GM19240 (cell line): ENCODE results near the gene SIAH2.

Experiments used
- DNase-seq: peaks from one replicate; pipeline ENCODE4 v3.0.0; 2011; ENCODE audit warnings: low spot score; ENCODE audit not compliant: insufficient read length

SIAH2 gene

DNA sequence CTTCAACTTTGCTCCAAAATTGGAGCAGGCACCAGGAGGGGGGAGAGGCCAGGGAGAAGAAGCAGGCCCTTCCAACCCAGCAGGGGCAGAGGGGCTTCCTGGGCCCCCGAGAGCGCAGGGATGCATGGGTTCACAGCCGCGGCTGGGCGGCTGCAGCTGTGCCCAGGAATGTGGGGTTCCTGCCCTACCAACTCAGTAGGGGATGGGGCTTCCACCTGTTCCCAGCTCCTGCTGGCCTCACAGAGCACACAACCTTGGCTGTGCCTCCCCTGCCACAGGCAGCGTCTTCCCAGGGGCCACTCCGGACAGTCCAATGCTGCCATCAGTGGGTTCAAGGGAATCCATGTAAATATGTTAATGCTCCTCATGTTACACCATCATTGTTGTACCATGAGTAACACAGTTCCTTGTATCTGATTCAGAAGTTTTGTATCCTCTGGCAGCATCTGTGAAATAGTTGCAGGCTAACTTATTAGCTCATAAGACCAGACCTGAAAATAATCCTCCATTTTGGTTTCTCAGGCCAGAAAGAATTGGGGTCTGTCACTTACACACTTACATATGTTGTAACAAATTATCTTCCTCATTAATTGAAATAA, 12.1 kb upstream of the SIAH2 start:
- DNase-seq = no peak

DNA sequence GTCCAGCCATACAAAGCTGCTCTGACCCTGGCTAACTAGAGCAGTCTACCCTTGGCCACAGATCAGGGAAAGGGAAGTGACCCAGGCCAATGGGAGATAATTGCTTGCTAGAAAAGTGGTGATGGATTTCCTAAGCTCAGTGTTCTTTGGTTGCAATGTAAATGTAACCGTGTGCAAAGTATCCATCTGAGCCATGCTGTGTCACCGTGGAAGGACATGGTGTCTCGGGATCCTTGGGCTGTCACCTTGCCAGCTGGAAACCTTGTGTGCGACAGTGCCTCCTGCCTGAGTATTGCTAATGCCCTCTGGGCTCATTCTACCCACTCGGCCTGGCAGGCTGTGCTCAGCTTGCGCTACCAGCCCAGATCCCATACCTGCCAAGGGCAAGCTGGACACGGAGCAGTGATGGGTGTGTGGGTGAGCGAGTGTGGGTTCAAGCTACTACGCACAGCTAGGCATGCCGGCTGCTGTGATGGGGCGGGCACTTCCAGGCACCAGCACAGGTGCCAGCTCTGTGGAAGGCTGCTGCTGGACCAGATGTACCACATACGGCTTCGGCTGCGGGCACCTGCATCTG, 10.7 kb upstream of the SIAH2 start:
- no peak for DNase-seq

DNA sequence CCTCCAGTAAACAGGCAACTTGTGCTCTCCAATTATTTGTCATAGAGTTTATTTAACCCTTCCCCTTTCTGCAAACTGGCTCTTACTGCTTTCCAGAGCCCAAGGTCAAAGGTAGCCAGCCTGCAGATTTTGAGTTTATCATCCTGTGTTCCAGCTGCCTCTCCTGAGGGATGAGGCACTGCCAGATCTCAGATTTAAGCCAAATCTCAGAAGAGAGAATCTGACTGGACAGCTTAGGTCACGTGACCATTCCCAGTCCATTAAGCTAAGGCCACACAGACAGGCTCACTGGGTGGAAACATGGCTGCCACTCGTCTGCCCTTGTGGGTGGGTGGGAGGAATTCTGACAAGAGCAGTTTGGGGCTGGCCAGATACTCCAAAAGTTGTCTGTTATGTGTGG, 8.6 kb upstream of the SIAH2 start:
- DNase-seq = no peak

DNA sequence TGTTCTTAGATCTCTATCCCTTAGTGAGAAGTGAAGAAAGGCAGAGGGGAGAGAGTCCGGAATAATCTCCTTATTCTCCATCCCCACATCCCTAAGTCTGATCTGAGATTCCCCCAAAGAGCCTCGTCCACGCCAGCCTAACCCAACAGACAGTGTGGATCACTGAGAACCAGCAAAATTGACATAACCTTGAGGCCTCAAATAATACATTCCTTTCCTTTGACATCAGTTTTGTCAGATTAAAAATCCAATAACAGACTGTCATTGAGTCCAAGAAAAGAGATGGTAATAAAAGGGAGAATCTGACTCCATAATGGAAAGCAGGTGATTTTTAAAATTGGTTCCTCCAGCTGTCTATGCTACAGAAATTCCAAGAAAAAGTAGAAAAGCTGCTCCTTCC, 7.7 kb upstream of the SIAH2 start:
- no peak for DNase-seq

DNA sequence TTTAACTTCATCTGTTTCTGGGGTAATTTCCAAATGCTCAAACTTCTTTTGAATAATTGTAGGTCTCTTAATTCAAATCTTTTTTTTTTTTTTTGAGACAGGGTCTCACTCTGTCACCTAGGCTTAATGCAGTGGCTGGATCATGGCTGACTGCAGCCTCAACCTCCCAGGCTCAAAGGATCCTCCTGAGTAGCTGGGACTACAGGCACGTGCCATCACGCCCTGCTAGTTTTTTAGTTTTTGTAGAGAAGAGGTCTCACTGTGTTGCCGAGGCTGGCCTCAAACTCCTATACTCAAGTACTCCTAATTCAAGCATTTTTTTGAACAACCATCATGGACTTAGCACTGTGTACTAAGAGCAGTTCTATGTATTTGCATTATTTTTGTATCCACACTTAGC, 3.8 kb upstream of the SIAH2 start:
- no peak for DNase-seq

DNA sequence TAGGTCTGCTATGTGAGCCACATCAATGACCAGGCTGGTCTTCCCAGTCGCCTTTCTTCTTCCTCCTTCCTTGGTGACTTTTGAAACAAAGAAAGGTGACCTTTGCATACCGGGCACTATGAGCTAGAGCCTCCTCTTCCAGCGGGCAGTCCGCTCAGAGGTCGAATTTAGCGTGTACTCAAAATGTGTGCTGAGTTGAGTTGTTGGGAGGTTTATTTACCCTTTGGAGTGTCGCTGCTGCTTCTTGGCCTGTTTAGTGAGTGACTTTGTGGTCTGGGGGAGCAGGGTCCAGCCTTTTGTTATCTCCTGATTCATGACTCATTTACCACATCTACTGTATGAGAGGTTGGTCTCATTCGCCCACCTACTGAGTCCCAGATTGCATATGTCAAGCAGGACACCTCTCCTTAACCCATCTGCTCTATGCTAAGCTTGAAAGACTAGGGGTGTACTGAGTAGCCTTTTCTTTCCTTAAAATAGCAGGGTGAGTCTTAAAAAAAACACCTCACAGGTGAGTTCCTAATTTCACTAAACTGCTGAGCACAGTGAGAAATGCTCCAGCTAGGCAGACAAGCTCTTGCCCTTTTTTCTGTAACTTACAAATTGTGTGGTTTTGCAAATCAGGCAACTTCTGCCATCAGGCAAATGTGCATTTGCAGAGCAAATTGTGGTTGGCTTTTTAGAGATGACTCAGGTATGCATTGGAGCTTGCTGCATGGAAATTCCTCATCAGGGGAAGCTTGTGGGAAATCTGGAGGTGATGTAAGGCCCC, 3.2 kb upstream of the SIAH2 start:
- no peak for DNase-seq

DNA sequence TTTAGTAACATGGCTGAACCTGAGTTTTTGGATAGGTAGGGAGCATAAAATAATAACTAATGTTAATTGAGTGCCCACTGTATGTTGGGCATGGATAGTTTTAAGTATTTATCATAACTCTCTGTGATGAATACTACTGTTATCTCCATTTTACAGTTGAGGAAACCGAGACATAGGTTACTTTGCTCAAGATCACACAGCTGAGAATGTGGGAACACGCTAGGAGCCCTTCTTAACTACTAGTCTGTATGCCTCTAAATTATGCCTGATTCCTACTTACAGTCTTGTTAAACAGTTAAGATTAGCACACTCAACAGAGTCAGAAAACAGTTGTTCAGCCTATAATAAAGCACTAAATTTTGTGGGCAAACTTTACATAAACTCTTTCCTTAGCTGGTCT, 2.0 kb upstream of the SIAH2 start:
- DNase-seq = no peak

DNA sequence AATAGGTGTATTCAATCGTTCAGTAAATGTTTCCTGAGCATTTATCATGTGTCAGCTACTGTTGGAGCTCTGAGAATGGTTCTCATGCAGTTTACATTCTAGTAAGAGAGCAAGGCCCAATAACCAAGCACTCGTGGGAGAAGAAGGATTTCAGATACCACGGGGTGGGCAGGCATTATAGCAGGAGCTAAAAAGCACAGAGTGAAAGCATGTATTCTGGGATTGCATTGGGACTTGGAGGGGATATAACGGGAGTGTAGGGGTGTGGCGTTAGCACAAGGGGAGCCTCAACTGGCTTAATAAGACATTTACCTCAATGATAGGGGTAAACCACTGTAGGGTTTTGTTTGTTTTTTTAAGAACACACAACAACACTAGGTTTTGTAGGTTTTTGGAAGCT, 1.6 kb upstream of the SIAH2 start:
- DNase-seq = no peak

DNA sequence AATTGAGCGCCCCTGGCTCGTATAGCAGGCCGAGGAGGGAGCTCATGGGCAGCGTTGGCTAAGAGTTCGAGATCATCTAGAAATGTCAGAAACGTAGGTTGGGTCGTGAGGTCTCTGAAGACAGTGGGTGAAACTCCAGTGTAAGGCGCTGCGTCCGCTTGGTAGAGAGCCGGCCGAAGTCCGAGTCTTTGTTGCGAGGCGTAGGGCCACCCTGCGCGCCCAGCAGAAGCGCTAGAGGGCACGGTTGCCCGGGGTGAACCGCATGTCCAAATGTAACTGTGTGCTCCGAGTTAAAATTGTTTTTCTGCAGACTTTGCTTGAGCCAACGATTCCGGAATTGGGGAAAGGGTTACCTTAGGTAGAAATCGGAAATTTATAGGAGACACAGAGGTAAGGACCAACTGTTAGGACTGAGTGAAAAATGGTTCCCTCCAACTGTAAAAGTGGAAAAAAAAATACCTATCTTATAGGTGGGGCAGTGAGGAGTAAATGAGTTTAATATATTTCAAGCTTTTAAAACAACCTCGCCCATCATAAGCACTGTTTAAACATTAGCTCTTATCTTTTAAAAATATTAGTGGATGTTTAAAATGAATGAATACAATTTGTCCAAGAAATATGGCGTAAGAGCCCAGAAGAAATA, 993 bp upstream of the SIAH2 start:
- no peak for DNase-seq

DNA sequence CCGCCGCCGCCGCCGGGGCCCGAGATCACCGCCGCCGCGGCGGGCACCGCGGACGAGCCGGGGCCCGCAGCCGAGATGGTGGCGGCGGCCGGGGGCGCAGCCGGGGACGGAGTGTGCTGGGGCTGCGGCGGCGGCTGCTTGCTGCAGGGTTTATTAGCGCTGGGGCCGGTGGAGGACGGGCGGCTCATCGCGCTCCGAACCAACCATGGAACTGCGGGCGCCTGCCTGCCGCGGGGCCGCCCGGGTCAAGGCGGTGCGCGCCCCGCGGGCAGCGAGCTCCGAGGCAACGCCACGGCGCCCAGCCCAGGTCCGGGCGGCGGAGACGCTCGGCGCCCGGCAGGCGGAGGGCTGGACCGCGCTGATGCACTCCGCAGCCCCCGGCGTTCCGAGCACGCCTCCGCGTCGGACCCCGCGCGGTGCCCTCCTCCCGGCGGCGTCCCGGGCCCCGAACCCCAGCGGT, 277 bp downstream of the SIAH2 start:
- no peak for DNase-seq

DNA sequence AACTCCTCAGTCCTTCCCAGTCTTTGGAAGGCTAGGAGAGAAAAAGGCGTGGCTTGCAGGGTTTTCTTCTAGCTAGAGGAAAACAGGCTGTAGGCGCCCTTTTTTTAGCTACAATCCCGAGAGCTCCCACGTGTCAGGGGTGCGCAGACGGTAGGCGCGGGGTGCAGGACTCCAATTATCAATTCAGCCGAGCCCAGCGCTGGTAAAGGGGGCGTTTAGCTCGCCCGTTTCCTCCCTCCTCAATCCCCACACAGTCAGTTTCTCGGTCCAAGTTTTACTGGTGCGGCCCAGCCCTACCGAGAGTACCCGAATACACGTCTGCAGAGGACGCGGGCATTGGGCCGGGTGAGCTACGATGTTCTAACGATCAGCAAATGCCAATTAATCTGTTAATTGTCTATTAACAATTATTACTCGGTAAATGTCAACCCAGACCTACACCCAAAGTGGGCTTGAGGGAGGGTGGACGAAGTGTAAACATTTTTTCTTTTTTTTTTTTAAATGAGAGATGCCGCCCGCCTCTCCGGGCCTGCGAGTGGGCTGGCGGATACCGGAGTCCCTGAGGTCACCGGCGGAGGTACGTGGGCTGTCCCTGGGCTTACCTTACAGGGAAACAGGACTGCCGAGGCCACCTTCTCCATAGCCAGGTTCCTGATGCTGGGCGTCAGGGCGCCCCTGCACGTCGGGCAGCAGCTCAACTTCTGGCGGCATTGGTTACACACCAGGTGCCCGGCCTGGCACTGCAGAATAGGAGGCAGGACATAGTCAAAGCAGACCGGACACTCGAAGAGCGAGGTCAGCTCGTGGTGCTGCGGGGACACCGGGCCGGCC, 923 bp downstream of the SIAH2 start:
- no peak for DNase-seq

DNA sequence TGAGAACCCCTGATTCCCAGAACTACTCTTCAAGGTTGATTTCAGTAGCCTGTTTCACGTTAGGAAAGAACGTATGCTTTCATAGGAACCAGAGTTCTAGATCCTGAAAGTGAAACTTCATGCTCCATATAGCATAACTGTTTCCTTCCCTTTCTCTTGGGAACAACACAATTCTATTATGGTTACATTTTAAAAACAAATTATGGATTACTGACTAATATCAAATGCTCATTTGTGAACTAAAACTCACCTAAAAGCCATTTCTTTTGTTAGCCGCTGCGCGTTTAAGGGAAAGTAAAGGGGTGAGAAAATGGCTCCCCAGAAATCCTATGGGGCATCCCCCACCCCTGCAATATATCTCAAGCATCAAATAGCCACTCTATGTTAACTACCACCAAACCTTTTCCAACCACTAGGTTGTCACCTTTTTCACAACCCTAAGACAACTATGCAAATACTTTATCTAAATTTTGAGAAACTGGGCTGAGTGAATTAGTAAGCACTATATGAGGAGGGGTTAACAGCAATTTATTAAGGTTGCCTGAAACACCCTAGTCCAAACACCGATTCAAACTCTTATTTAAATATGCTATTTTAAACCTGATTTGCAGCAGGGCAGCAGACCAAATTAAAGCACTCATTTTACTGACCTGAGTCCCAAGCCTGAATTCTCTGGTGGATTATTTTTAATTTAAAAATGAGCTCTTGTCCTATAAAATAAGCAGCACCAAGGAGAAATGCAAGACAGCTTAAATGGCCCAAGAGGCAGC, 2.4 kb downstream of the SIAH2 start:
- DNase-seq = no peak

DNA sequence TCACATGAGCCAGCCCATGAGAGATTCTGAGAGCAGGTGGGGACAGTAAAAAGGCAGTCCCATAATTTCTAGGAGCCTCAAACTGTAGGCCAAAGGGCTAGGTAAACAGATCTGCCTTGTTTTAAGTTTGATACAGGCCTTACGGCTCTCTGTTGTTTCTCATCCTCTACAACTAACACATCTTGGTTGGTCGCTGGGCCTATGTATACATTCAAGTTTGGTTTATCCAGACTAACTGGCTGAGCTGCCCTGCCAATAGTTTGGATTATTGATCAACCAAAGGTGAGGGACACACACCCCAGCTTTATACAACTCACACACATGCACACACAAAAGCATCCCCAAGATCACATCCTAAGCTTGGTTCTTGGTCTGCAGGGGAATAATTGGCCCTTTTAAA, 3.0 kb downstream of the SIAH2 start:
- DNase-seq = no peak

DNA sequence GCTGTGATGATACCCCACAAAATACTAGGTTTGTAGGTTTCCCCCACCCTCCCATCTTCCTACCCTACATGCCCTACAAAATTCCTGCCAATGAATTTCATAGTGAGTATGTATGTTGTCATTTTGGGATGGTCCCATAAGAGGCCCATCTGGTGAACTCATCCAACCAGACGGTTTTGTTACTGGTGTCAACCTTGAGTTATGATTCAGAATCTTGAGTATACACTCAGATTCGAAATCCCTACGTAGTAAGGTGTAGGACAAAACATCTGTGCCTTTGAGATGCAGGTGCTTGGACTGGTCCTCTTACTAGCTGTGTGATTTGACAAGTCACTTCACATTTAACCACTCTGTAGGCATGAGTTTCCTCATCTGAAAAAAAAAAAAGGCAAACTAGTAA, 3.6 kb downstream of the SIAH2 start:
- DNase-seq = no peak

DNA sequence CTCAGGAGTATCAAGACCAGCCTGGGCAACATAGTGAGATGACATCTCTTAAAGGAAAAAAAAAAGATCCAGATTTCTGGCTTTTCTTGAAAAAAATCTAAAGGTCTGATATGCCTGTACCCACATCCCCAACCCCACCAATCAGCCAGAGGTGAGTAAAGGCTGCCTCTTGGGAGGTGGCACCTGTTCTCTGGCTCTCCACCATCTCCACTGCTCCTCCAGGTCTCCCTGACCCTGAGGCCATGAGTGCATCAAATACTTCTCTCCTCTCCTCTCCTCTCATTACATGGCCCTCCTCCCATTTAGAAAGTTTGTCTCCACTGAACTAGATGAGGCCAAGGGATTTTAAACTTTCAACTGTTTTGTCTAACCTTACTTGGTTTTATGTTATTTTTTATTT, 5.2 kb downstream of the SIAH2 start:
- DNase-seq = no peak

DNA sequence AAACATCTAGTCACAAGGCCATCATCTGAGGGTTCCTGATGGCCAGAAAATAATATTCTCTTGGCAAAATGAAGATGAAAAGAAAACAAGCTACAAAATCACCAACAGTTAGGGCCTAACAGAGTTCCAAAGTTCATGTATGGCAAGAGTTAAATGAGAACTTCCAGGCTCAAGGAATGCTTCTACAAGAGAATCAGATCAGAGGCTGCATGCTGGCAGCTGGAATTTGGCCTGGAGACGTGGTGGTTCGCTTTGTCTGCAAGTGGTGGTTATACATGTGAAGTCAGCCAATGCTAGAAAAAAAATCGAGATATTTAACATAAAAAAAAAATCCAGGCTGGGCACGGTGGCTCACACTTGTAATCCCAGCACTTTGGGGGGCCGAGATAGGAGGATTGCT, 5.6 kb downstream of the SIAH2 start:
- no peak for DNase-seq

DNA sequence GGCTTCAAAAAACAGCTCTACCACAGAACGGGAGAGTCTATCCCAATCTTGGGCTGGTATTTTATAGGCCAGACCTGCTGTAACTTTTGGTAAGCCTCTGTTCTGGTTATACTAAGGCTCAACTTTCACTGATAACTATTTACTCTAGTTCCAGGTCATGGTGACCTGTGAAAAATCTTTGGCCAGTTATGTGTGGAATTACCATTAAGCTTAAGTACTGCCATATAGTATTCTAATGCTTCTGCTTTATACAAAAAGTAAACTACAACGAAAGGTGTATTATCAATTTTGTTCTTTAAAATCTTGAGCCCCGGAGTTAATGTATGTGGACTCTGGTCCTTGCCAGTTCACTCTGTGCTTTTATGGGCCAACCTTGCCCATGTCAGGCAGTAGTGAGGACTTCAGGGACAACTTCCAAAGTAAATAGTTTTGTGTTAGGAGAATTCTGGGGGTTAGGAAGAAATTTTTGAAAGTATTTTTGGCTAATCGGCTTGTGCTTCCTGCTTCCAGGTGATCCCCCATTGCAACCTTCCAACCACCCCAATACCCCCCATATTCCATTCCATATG, 6.4 kb downstream of the SIAH2 start:
- DNase-seq = no peak

DNA sequence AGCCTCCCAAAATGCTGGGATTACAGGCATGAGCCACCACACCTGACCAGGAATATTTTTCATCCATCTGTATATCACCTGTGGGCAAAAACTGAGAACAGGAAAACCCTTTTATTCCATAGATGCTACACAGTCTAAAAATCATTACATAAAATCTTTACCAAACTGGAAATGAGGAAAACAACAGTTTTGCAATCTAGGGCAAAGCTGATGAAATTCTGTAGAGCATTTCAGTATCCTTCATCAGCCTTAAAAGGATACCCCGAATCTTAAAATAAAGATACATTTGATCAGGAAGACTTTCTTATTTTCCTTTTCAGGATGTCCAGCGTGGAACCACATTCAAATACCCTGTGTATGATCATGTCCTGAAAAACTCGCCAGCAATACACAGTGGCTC, 7.1 kb downstream of the SIAH2 start:
- no peak for DNase-seq

DNA sequence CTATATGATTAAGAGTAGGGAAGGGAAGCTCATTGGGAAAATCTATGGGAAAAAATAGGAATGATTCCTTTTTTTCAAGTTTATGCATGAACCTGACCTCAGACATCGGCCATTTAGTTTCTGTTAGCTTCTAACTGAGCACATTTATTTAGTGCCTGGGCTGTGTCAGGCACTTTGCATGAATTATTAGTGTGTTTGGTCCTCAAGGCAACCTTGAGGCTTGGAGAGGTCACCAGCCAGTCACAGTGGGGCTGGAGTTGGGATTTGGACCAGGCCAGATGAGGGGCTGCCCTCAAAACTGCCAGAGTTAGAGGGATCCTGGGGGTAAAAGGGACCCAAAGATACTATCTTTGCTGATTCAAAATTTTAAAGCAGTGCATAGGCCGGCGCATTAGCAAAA, 8.1 kb downstream of the SIAH2 start:
- DNase-seq = no peak

DNA sequence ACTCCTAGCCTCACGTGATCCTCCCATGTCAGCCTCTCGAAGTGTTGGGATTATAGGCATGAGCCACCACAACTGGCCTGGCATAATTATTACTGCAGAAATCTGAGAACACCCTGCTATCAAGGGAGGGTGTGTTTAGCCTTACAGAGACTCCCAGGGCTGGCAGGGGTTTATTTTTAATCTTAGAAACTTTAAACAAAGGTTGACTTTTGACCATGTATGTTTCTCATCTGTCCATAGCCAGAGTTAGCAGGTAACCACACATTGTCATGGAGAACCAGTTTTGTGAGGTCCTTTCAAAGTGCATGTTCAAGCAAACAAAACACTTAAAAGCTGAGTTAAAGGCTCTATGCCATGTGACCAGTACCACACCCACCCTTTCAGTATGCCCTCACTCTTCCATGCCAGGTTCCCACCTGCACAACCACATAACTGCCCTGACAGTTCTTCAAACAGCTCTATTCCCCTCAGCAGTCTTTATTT, 11.1 kb downstream of the SIAH2 start:
- DNase-seq = no peak
